ENCODE results near the gene TK1.

DNA sequence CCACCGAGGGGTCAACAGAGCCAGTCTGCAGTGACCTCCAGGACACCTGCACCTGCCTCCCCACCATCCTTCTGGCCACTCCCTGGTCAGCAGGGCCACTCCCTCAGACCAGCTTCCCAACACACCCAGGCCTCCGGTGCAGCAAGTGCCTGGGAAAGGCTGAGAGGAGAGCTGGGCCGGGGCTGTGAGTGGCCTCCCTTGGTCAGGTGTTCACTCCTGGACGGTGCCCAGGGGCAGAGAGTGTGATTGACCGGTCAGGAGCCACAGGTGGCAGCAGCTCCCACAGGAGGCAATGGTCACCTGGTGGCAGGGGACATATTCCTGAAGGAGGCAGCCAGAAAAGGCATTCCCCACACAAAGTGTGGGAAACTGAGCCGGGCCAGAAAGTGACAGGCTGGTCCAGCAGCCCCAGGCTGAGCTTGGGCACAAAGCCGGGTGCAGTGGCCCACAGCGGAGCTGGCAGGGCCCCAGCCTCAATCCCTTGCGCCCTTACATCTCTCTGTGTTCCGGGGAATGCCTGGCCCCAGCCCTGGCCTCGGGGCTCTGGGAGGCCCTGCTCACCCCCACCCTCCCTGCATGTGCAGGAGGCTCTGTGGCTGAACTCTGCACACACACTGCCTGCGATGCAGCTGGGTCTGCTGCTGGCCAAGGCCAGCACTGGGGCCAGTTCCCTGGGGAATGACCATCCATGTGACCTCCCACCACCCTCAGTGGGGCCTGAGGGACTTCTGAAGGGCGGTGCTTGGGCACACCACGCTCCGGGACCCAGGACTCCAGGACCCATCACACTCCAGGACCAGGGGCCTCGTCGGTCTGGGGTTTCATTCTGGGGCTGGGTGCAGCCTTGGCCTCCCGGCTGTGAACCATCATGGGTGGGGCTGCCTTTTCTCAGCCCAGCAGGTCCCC is 41.9 kb downstream of the TK1 start:
- TF ChIP-seq, protein P1, sequence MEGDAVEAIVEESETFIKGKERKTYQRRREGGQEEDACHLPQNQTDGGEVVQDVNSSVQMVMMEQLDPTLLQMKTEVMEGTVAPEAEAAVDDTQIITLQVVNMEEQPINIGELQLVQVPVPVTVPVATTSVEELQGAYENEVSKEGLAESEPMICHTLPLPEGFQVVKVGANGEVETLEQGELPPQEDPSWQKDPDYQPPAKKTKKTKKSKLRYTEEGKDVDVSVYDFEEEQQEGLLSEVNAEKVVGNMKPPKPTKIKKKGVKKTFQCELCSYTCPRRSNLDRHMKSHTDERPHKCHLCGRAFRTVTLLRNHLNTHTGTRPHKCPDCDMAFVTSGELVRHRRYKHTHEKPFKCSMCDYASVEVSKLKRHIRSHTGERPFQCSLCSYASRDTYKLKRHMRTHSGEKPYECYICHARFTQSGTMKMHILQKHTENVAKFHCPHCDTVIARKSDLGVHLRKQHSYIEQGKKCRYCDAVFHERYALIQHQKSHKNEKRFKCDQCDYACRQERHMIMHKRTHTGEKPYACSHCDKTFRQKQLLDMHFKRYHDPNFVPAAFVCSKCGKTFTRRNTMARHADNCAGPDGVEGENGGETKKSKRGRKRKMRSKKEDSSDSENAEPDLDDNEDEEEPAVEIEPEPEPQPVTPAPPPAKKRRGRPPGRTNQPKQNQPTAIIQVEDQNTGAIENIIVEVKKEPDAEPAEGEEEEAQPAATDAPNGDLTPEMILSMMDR (IDR thresholded peaks at IDR 0.05): no peak
- no peak for TF ChIP-seq ATF1 (CRISPR knock-in tag; IDR thresholded peaks at IDR 0.05)
- TF ChIP-seq, protein P2, sequence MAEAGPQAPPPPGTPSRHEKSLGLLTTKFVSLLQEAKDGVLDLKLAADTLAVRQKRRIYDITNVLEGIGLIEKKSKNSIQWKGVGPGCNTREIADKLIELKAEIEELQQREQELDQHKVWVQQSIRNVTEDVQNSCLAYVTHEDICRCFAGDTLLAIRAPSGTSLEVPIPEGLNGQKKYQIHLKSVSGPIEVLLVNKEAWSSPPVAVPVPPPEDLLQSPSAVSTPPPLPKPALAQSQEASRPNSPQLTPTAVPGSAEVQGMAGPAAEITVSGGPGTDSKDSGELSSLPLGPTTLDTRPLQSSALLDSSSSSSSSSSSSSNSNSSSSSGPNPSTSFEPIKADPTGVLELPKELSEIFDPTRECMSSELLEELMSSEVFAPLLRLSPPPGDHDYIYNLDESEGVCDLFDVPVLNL (CRISPR knock-in tag; IDR thresholded peaks at IDR 0.05; ENCODE audit: borderline replicate concordance, low read depth): no peak
- TF ChIP-seq, protein P3, sequence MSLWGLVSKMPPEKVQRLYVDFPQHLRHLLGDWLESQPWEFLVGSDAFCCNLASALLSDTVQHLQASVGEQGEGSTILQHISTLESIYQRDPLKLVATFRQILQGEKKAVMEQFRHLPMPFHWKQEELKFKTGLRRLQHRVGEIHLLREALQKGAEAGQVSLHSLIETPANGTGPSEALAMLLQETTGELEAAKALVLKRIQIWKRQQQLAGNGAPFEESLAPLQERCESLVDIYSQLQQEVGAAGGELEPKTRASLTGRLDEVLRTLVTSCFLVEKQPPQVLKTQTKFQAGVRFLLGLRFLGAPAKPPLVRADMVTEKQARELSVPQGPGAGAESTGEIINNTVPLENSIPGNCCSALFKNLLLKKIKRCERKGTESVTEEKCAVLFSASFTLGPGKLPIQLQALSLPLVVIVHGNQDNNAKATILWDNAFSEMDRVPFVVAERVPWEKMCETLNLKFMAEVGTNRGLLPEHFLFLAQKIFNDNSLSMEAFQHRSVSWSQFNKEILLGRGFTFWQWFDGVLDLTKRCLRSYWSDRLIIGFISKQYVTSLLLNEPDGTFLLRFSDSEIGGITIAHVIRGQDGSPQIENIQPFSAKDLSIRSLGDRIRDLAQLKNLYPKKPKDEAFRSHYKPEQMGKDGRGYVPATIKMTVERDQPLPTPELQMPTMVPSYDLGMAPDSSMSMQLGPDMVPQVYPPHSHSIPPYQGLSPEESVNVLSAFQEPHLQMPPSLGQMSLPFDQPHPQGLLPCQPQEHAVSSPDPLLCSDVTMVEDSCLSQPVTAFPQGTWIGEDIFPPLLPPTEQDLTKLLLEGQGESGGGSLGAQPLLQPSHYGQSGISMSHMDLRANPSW (CRISPR knock-in tag; conservative IDR thresholded peaks at IDR 0.05; ENCODE audit: low read depth): no peak
- no peak for TF ChIP-seq SOX15 (CRISPR knock-in tag; IDR thresholded peaks at IDR 0.05)
- TF ChIP-seq, protein P4, sequence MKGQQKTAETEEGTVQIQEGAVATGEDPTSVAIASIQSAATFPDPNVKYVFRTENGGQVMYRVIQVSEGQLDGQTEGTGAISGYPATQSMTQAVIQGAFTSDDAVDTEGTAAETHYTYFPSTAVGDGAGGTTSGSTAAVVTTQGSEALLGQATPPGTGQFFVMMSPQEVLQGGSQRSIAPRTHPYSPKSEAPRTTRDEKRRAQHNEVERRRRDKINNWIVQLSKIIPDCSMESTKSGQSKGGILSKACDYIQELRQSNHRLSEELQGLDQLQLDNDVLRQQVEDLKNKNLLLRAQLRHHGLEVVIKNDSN (CRISPR knock-in tag; IDR thresholded peaks at IDR 0.05): no peak

Data from WTC11 (cell line).